Measurements from ENCODE around the gene CHN2.

CHN2 gene

DNA sequence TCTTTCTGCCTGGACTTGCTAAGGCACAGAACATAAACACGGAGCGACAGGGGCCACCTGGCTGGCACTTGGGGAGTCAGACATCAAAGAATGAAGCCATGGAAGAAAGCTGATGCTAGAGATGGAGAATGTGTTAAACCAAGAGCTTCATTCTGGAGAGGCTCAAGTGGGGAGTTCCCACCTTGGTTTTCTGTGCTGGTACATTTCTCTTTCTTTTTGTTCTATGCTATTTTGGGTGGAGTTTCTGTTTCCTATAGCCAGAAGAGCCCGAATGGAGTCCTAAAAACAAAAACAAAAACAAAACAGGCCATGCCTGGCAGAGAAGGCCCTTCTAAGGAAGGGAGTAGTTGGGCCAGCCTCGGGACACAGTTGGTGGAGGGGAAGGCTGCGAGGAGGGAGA lies 220.6 kb downstream of the CHN2 start:
- Histone ChIP-seq H3K27ac (ENCODE audit: low read depth, low read length) (no peak overlapping the region), H3K36me3 (ENCODE audit: control insufficient read depth in 5 of 5, insufficient read depth in 5 of 5, low read length in 5 of 5) (no peaks in the 10 kb centered on the region), H3K9ac (ENCODE audit: low read length in 5 of 5) (no peak overlapping the region), H3K4me1 (ENCODE audit: control insufficient read depth in 5 of 5, insufficient read depth in 5 of 5, low read length in 5 of 5) (no peaks in the 10 kb centered on the region), H3K27me3 (ENCODE audit: control insufficient read depth in 5 of 5, insufficient read depth in 4 of 5, low read length in 5 of 5) (no peaks in the 10 kb centered on the region), H3K9me3 (ENCODE audit: control insufficient read depth in 5 of 5, low read length in 5 of 5) (no peaks in the 10 kb centered on the region), H3K4me3 (ENCODE audit: low read depth in 1 of 5, low read length in 5 of 5) (no peak overlapping the region)

DNA sequence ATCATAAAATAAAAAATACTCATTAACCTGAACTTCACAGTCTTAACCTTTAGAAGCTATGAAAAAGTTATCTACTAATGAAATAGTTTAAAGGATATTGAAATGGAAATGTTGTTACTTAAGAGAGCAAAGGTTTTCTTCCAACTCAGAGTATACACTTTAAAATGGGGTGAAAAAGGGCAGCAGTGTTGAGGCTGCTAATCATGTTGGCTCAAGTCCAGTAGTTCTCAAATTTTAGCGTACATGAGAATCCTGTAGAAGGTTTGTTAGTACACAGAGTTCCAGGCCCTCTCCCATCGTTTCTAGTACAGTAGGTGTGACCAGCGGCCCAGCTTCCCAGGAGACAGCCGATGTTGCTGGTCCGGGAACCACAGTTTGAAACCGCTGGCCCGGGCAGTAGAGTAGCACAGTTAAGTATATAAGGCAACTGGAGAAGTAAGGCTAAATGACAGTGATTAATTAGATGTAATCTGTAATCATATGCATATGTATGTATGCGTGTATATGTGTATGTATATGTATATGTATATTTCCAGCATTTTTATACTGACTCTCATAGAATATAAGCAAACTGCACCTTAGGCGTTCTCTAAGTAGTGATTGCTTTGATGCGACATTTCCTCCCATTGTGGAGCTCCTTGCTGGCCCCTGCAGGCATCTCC lies 221.8 kb downstream of the CHN2 start:
- Histone ChIP-seq H3K9me3 (ENCODE audit: control insufficient read depth in 5 of 5, low read length in 5 of 5) (no peaks in the 10 kb centered on the region), H3K27me3 (ENCODE audit: control insufficient read depth in 5 of 5, insufficient read depth in 4 of 5, low read length in 5 of 5) (no peaks in the 10 kb centered on the region), H3K36me3 (ENCODE audit: control insufficient read depth in 5 of 5, insufficient read depth in 5 of 5, low read length in 5 of 5) (no peaks in the 10 kb centered on the region), H3K4me1 (ENCODE audit: control insufficient read depth in 5 of 5, insufficient read depth in 5 of 5, low read length in 5 of 5) (no peaks in the 10 kb centered on the region), H3K4me3 (ENCODE audit: low read depth in 1 of 5, low read length in 5 of 5) (no peak overlapping the region), H3K9ac (ENCODE audit: low read length in 5 of 5) (no peak overlapping the region), H3K27ac (ENCODE audit: low read depth, low read length) (no peak overlapping the region)

DNA sequence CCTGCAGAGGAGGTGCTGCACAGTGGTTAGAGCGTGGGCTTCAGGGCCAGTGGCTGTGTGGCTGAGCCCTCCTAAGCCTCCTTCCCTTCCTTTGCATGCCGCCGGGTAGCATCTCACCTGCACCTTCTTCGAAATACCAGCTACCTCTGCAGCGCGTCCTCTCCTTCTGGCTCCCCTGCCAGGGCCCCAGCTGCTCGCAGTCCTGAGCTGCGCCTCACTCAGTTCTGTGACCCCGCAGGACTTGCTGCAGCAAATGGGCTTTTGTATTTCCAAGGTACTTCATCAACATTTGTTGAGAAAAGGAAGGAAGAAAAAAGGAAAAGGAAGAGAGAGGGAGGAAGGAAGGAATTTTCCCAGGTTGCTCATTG lies 222.3 kb downstream of the CHN2 start:
- no peaks in the 10 kb centered on the region for H3K36me3 ChIP-seq (ENCODE audit: control insufficient read depth in 5 of 5, insufficient read depth in 5 of 5, low read length in 5 of 5)
- no peak overlapping the region for H3K9ac ChIP-seq (ENCODE audit: low read length in 5 of 5)
- H3K27ac ChIP-seq (ENCODE audit: low read depth, low read length), result no peak overlapping the region
- H3K27me3 ChIP-seq (ENCODE audit: control insufficient read depth in 5 of 5, insufficient read depth in 4 of 5, low read length in 5 of 5), result no peaks in the 10 kb centered on the region
- H3K9me3 ChIP-seq (ENCODE audit: control insufficient read depth in 5 of 5, low read length in 5 of 5), result no peaks in the 10 kb centered on the region
- H3K4me1 ChIP-seq (ENCODE audit: control insufficient read depth in 5 of 5, insufficient read depth in 5 of 5, low read length in 5 of 5), result no peaks in the 10 kb centered on the region
- no peak overlapping the region for H3K4me3 ChIP-seq (ENCODE audit: low read depth in 1 of 5, low read length in 5 of 5)

DNA sequence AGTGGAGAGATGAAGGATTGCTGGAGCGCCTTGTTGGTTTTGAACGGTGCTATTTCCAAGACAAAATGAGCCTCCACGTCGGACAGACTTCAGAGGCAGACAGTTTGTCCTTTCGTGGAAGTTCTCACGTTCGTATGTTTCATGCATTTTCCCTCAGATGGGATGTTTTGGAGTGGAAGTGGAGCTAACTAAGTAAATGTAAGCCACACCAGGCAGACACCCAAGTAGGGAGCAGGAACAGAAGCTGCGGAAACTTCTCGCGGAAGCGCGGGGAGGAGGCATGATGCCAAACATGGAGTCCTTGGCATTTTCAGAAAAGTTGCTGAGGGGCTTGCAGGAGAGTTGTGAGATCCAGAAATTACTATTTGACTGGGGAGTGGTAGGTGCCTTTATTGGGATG lies 223.5 kb downstream of the CHN2 start:
- Histone ChIP-seq H3K36me3 (ENCODE audit: control insufficient read depth in 5 of 5, insufficient read depth in 5 of 5, low read length in 5 of 5) (no peaks in the 10 kb centered on the region), H3K27ac (ENCODE audit: low read depth, low read length) (no peak overlapping the region), H3K4me1 (ENCODE audit: control insufficient read depth in 5 of 5, insufficient read depth in 5 of 5, low read length in 5 of 5) (no peaks in the 10 kb centered on the region), H3K27me3 (ENCODE audit: control insufficient read depth in 5 of 5, insufficient read depth in 4 of 5, low read length in 5 of 5) (no peaks in the 10 kb centered on the region), H3K9me3 (ENCODE audit: control insufficient read depth in 5 of 5, low read length in 5 of 5) (no peaks in the 10 kb centered on the region), H3K9ac (ENCODE audit: low read length in 5 of 5) (no peak overlapping the region), H3K4me3 (ENCODE audit: low read depth in 1 of 5, low read length in 5 of 5) (no peak overlapping the region)

DNA sequence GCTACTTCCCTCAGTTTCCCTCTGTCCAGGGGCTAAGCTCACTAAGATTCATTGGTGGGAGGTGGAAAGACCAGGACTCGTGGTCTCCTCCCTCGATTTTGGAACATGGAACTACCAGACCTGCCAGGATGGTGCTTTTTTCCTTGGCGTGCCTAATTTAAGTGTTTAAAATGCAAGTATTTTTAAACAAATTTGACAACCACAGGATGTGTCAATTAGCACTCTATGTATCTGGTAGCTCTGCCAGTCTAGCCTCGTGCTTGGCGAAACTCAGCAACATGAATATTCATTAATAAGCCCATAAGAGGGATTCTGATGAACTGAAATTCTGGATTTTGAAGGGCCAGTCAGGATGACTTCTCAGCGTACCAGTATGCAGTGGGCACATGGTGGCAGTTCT lies 224.1 kb downstream of the CHN2 start:
- H3K9ac ChIP-seq (ENCODE audit: low read length in 5 of 5), result no peak overlapping the region
- H3K36me3 ChIP-seq (ENCODE audit: control insufficient read depth in 5 of 5, insufficient read depth in 5 of 5, low read length in 5 of 5), result no peaks in the 10 kb centered on the region

DNA sequence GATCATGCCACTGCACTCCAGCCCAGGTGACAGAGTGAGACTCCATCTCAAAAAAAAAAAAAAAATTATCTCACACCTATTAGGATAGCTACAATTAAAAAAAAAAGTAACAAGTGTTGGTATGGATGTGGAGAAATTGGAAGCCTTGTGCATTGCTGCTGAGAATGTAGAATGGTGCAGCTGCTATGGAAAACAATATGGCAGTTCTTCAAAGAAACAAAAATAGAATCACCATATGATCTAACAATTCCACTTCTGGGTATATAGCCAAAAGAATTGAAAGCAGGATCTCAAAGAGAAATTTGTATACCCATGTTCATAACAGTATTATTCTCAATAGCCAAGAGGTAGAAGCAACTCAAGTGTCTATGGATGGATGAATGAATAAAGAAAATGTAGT lies 225.4 kb downstream of the CHN2 start:
- Histone ChIP-seq H3K36me3 (ENCODE audit: control insufficient read depth in 5 of 5, insufficient read depth in 5 of 5, low read length in 5 of 5) (no peaks in the 10 kb centered on the region), H3K9me3 (ENCODE audit: control insufficient read depth in 5 of 5, low read length in 5 of 5) (no peaks in the 10 kb centered on the region), H3K9ac (ENCODE audit: low read length in 5 of 5) (no peak overlapping the region), H3K4me3 (ENCODE audit: low read depth in 1 of 5, low read length in 5 of 5) (no peak overlapping the region), H3K27me3 (ENCODE audit: control insufficient read depth in 5 of 5, insufficient read depth in 4 of 5, low read length in 5 of 5) (no peaks in the 10 kb centered on the region), H3K27ac (ENCODE audit: low read depth, low read length) (no peak overlapping the region), H3K4me1 (ENCODE audit: control insufficient read depth in 5 of 5, insufficient read depth in 5 of 5, low read length in 5 of 5) (peaks cover 0 to 12% (median 5%) of the 10 kb centered on the region in 5 donors)

More for the DNA sequence above, 224.1 kb downstream of the CHN2 start:
- Histone ChIP-seq H3K4me3 (ENCODE audit: low read depth in 1 of 5, low read length in 5 of 5) (no peak overlapping the region), H3K4me1 (ENCODE audit: control insufficient read depth in 5 of 5, insufficient read depth in 5 of 5, low read length in 5 of 5) (no peaks in the 10 kb centered on the region), H3K9me3 (ENCODE audit: control insufficient read depth in 5 of 5, low read length in 5 of 5) (no peaks in the 10 kb centered on the region), H3K27me3 (ENCODE audit: control insufficient read depth in 5 of 5, insufficient read depth in 4 of 5, low read length in 5 of 5) (no peaks in the 10 kb centered on the region), H3K27ac (ENCODE audit: low read depth, low read length) (no peak overlapping the region)

DNA sequence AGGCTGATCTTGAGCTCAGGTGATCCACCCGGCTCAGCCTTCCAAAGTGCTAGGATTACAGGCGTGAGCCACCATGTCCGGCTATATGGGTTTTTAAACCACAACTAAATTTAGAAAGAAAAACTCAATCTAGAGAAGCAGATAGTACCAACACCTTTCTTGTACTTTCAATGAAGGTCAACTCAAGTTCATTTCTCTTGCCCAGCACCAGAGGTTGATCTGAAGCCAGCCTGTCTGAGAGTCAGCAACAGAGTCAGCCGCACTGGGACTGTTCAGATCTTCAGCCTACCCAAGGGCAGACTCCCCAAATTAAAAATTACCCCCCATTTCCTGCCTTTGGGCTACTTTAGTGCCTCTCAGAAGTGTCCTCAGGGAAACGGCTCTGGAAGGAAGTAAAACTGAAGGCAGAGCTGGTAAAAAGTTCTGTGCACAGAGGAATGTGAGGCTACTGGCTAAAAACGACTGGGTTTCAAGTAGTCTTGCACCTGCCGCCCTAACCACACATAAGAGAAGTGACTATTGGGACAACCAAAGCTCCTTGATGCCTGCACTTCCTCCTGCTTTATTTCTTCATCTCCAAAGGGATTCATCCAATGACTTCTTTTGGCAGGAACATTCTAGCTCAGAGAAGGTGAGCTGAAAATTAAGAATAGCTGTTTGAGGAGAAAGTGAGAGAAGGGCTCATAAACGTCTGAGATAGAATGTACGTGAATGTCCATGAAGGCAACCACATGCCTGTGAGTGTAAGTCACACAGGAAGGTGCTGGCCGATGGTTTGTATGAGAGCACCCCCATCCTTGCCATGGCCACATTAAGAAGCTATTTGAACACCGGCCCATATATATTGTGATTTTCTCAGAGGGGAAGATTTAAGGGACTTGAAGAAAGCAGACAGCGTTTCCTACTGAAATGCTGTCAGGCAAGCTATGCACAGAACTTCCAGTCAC lies 226.7 kb downstream of the CHN2 start:
- no peak overlapping the region for H3K9ac ChIP-seq (ENCODE audit: low read length in 5 of 5)
- no peaks in the 10 kb centered on the region for H3K9me3 ChIP-seq (ENCODE audit: control insufficient read depth in 5 of 5, low read length in 5 of 5)
- H3K27ac ChIP-seq (ENCODE audit: low read depth, low read length), result no peak overlapping the region
- H3K4me1 ChIP-seq (ENCODE audit: control insufficient read depth in 5 of 5, insufficient read depth in 5 of 5, low read length in 5 of 5), result peaks cover 0 to 16% (median 7%) of the 10 kb centered on the region in 5 donors
- H3K27me3 ChIP-seq (ENCODE audit: control insufficient read depth in 5 of 5, insufficient read depth in 4 of 5, low read length in 5 of 5), result no peaks in the 10 kb centered on the region
- no peaks in the 10 kb centered on the region for H3K36me3 ChIP-seq (ENCODE audit: control insufficient read depth in 5 of 5, insufficient read depth in 5 of 5, low read length in 5 of 5)
- H3K4me3 ChIP-seq (ENCODE audit: low read depth in 1 of 5, low read length in 5 of 5), result no peak overlapping the region

DNA sequence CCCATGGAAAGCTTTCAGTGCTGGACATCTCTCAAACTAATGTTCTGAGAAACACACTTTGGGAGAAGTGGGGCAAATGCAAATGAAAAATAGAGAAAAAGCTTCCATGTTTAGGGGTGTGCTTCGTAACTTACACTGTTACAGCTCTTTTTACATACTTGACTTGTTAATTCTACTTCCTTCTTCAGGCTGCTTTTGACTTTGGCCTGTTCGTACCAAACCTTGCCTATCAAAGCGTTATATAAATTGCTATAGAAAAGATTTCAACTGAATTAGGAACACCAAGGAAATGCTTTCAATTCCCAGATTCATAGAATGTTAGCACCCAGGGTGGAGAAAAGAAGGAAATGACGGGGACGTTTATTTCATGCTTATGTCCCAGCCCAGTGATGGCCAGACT lies 228.3 kb downstream of the CHN2 start:
- peaks cover 0 to 19% (median 7%) of the 10 kb centered on the region in 5 donors for H3K4me1 ChIP-seq (ENCODE audit: control insufficient read depth in 5 of 5, insufficient read depth in 5 of 5, low read length in 5 of 5)
- no peak overlapping the region for H3K9ac ChIP-seq (ENCODE audit: low read length in 5 of 5)
- H3K27me3 ChIP-seq (ENCODE audit: control insufficient read depth in 5 of 5, insufficient read depth in 4 of 5, low read length in 5 of 5), result no peaks in the 10 kb centered on the region
- no peaks in the 10 kb centered on the region for H3K9me3 ChIP-seq (ENCODE audit: control insufficient read depth in 5 of 5, low read length in 5 of 5)
- no peak overlapping the region for H3K27ac ChIP-seq (ENCODE audit: low read depth, low read length)
- no peak overlapping the region for H3K4me3 ChIP-seq (ENCODE audit: low read depth in 1 of 5, low read length in 5 of 5)
- no peaks in the 10 kb centered on the region for H3K36me3 ChIP-seq (ENCODE audit: control insufficient read depth in 5 of 5, insufficient read depth in 5 of 5, low read length in 5 of 5)

DNA sequence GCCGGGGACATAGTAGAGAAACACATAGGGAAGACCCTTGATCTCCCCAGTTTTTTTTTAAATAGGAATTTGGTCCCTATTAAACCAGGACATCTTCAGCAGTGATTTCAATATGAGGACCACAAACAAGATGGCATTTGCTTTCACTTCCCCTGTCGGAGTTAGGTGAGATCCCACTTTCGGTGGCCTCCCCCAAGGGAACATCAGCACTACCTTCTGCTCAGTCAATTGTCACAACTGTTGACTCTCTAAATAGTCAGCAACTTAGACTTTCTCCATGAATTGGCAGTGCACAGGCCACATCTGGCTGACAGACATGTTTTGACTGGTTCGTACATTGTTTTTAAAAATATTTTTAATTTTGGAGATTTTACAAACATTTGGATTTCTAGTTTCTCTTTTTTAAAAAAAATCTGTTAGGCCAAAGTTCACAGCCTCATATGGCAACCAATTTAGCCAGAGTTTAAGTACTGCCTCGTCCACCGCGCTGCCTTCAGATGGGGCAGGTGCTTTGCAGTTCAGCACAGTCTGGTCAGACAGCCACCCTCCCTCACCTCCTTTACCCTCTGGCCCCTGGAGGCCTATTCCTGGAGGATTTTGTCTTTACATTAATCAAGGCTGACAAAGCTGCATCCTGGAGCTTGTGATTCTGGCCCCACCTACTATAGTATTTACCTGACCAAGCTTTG lies 229.9 kb downstream of the CHN2 start:
- Histone ChIP-seq H3K27me3 (ENCODE audit: control insufficient read depth in 5 of 5, insufficient read depth in 4 of 5, low read length in 5 of 5) (no peaks in the 10 kb centered on the region), H3K36me3 (ENCODE audit: control insufficient read depth in 5 of 5, insufficient read depth in 5 of 5, low read length in 5 of 5) (no peaks in the 10 kb centered on the region), H3K9me3 (ENCODE audit: control insufficient read depth in 5 of 5, low read length in 5 of 5) (no peaks in the 10 kb centered on the region), H3K4me1 (ENCODE audit: control insufficient read depth in 5 of 5, insufficient read depth in 5 of 5, low read length in 5 of 5) (peaks cover 0 to 19% (median 7%) of the 10 kb centered on the region in 5 donors), H3K9ac (ENCODE audit: low read length in 5 of 5) (no peak overlapping the region), H3K27ac (ENCODE audit: low read depth, low read length) (no peak overlapping the region), H3K4me3 (ENCODE audit: low read depth in 1 of 5, low read length in 5 of 5) (no peak overlapping the region)

DNA sequence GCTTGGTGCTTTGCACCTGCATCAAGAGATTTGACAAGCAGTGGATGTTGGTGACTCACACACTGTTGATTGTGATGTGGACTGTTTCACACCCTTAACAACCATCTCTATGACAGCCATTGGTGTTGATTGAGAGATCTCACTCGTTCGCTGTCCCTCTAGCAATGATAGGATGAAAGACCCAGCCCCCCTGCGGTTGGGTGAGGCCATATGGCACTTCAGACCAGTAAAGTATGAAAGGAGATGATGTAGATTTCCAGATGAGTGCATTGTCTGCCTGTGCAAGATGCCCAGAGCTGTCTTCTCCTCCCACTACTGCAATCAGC lies 230.4 kb downstream of the CHN2 start:
- Histone ChIP-seq H3K36me3 (ENCODE audit: control insufficient read depth in 5 of 5, insufficient read depth in 5 of 5, low read length in 5 of 5) (no peaks in the 10 kb centered on the region), H3K9ac (ENCODE audit: low read length in 5 of 5) (no peak overlapping the region), H3K9me3 (ENCODE audit: control insufficient read depth in 5 of 5, low read length in 5 of 5) (no peaks in the 10 kb centered on the region), H3K4me1 (ENCODE audit: control insufficient read depth in 5 of 5, insufficient read depth in 5 of 5, low read length in 5 of 5) (peaks cover 0 to 19% (median 7%) of the 10 kb centered on the region in 5 donors), H3K4me3 (ENCODE audit: low read depth in 1 of 5, low read length in 5 of 5) (no peak overlapping the region), H3K27me3 (ENCODE audit: control insufficient read depth in 5 of 5, insufficient read depth in 4 of 5, low read length in 5 of 5) (no peaks in the 10 kb centered on the region), H3K27ac (ENCODE audit: low read depth, low read length) (no peak overlapping the region)
